Cerebellar cortex (tissue), 1 donor: ENCODE measurements around the gene BTD.
"Not testable (repeated sequence)": the region's sequence is repeated elsewhere in the genome, so short reads cannot be mapped to it uniquely, and the experiment has no call there.

Source experiments
- DNase-seq: peaks from one replicate; pipeline ENCODE4 v3.0.0-alpha.2; 2015; ENCODE audit warnings: low spot score

The BTD gene

DNA sequence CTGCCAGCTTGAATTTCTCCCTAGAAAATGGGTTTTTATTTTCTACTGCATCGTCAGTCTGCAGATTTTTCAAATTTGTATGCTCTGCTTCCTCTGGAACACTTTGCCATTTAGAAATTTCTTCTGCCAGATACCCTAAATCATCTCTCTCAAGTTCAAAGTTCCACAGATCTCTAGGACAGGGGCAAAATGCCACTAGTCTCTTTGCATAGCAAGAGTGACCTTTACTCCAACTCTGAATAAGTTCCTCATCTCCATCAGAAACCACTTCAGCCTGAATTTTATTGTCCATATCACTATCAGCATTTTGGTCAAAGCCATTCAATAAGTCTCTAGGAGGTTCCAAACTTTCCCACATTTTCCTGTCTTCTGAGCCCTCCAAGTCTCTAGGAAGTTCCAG, 3.0 kb downstream of the BTD start:
- not testable (repeated sequence) for DNase-seq

- DNase-seq, result no peak
Observed at GRCh38 chr3:15606434-15606891, 4.9 kb downstream of the BTD start.

DNA sequence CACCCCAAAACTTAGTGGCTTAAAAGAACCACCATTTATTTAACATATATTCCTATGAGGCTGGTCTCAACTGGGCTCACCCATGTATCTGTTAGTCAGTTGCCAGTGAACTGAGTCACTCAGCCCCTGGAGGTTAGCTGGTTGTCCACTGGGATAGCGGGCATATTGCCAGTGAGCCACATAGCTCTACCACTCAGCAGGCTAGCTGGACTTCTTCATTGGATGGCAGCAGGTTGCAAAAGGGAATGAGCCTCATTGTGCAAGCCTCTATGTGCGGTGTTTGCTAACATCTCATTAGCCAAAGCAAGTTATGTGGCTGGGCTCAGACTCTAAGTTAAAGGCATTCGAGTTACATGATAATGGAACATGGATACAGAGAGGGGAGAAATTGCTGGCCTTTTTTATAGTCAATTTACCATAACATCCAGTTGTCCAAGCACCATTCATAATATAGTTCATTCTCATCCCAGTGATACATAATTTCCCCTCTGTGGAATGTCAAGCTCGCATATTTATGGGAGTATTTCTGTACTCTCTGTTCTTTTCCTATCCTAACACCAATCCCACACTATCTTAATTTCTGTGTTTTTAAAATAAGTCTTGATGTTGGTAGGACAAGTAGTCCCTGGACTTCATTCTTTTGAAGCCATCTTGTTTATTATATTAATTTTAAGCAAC, 8.7 kb downstream of the BTD start:
- DNase-seq, result no peak

- DNase-seq, result no peak
Observed at GRCh38 chr3:15611018-15611417, 9.5 kb downstream of the BTD start.

- DNase-seq, result no peak
Observed at GRCh38 chr3:15612001-15612400, 10.5 kb downstream of the BTD start.

- no peak for DNase-seq
Observed at GRCh38 chr3:15614958-15615357, 13.4 kb downstream of the BTD start.

GRCh38 chr3:15616053-15616452, 14.5 kb downstream of the BTD start:
- no peak for DNase-seq

- not testable (repeated sequence) for DNase-seq
Observed at GRCh38 chr3:15619659-15620464, 18.3 kb downstream of the BTD start.

GRCh38 chr3:15623535-15624440, 22.2 kb downstream of the BTD start:
- no peak for DNase-seq

GRCh38 chr3:15628967-15629366, 27.4 kb downstream of the BTD start:
- DNase-seq, result no peak

- DNase-seq, result peak; percentile 94
Observed at GRCh38 chr3:15629860-15630597, 28.5 kb downstream of the BTD start.

GRCh38 chr3:15630646-15631350, 29.3 kb downstream of the BTD start:
- DNase-seq, result peak; percentile 35

- DNase-seq, result peak; percentile 57
Observed at GRCh38 chr3:15631426-15632211, 30.1 kb downstream of the BTD start.

- no peak for DNase-seq
Observed at GRCh38 chr3:15632212-15632580, 30.7 kb downstream of the BTD start.

DNA sequence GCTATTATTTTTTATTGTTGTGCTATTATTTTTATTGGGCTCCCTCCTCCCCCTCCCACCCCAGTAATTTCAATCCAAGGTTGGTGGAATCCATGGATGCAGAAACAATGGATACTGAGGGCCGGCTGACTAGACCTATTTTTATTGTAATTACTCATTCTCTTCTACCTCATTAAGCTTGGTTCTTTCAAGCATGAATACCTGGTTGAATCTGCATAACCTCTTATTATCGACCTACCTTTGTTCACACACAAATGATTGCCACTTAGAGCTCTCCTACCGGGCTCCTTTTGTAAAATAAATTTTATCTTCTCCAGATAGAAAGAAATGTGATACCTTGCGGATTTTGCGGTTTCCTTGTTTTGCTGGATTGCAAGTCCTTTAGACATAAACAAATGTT, 31.6 kb downstream of the BTD start:
- peak; percentile 91 for DNase-seq

GRCh38 chr3:15633766-15634598, 32.4 kb downstream of the BTD start:
- peak; percentile 93 for DNase-seq

GRCh38 chr3:15634671-15635070, 33.1 kb downstream of the BTD start:
- no peak for DNase-seq

GRCh38 chr3:15635121-15635661, 33.6 kb downstream of the BTD start:
- peak; percentile 22 for DNase-seq
